B cell (primary cell): ENCODE results near the gene SLC7A6. TPM values are rescaled to one million over a fixed set of nuclear protein-coding genes. Genes with fewer than 3 reads are reported as not detected.

Experiments used
- ATAC-seq: fragments of 200-7000 bp; cut with Tn5 transposase; one replicate; pipeline ENCODE4 v1.10.0; 2021; ENCODE audit warnings: low read depth, mild to moderate bottlenecking, moderate number of reproducible peaks, moderate library complexity
- CTCF ChIA-PET: fragments of 350-600 bp; sonication (Branson Sonifier 250); formaldehyde crosslinking; loops from one replicate; lab custom pipeline; 2021; ENCODE audit warnings: antibody characterized with exemption, inconsistent platforms; lab: Charles Lee
- POLR2A ChIA-PET: fragments of 350-600 bp; sonication (Branson Sonifier 250); formaldehyde crosslinking; loops from one replicate; lab custom pipeline; 2021; ENCODE audit warnings: antibody characterized with exemption; lab: Charles Lee
- DNase-seq: peaks from one replicate; pipeline ENCODE4 v3.0.0; 2013
- H2AFZ ChIP-seq: 2 replicates; pipeline ENCODE4 v1.6.1; 2012; ENCODE audit warnings: mild to moderate bottlenecking, low read depth, low read length; ENCODE audit not compliant: insufficient read depth, poor library complexity, severe bottlenecking
- H3K27ac ChIP-seq, 2 donors: 1 replicate in 1 of 2; 2 replicates in 1 of 2; pipeline ENCODE4 v1.5.1; 2012 to 2013; ENCODE audit warnings: low read length in 2 of 2, mild to moderate bottlenecking in 2 of 2, moderate library complexity in 1 of 2
- H3K27me3 ChIP-seq, 4 experiments: fragments of 200-600 bp in 1 of 4; sonication (generic) in 1 of 4; replicated peaks in 1 of 4; 1 replicate in 2 of 4; 2 replicates in 2 of 4; pipeline versions ENCODE4 v1.6.1 to v1.7.0; 2013 to 2016; ENCODE audit warnings: low read length in 3 of 4, mild to moderate bottlenecking in 2 of 4, mixed read lengths in 1 of 4, moderate library complexity in 1 of 4; ENCODE audit not compliant: insufficient read depth in 4 of 4, control insufficient read depth in 3 of 4; ENCODE audit errors: control extremely low read depth in 1 of 4
- H3K36me3 ChIP-seq, 2 experiments: replicated peaks in 1 of 2; 1 replicate in 1 of 2; 2 replicates in 1 of 2; pipeline versions ENCODE4 v1.6.1 to v1.7.1; 2013; ENCODE audit warnings: low read length in 1 of 2; ENCODE audit not compliant: insufficient read depth in 2 of 2, control insufficient read depth in 1 of 2; ENCODE audit errors: control extremely low read depth in 1 of 2, extremely low read depth in 1 of 2
- H3K4me1 ChIP-seq, 2 donors: fragments of 200-600 bp in 1 of 2; sonication (generic) in 1 of 2; 1 replicate in 1 of 2; 2 replicates in 1 of 2; pipeline versions ENCODE4 v1.5.1 to v1.6.1; 2013 to 2017; ENCODE audit warnings: low read length in 2 of 2; ENCODE audit not compliant: control insufficient read depth in 2 of 2, insufficient read depth in 2 of 2
- H3K4me2 ChIP-seq: replicated peaks from 2 replicates; pipeline ENCODE3; 2012; ENCODE audit warnings: mild to moderate bottlenecking, low read depth, low read length; ENCODE audit not compliant: poor library complexity, severe bottlenecking
- H3K4me3 ChIP-seq, 5 experiments: fragments of 200-600 bp in 1 of 5; sonication (generic) in 1 of 5; 1 replicate in 3 of 5; 2 replicates in 2 of 5; pipeline versions ENCODE4 v1.5.1 to v1.7.0; 2011 to 2016; ENCODE audit warnings: low read length in 4 of 5, mild to moderate bottlenecking in 4 of 5, low read depth in 2 of 5, control low read depth in 1 of 5, moderate library complexity in 1 of 5; ENCODE audit not compliant: insufficient read depth in 1 of 5; ENCODE audit errors: control extremely low read depth in 1 of 5, extremely low read depth in 1 of 5
- H3K79me2 ChIP-seq: fragments of 200-600 bp; sonication (generic); one replicate; pipeline ENCODE4 v1.6.0; 2016; ENCODE audit warnings: low read length; ENCODE audit not compliant: control insufficient read depth, insufficient read depth
- H3K9ac ChIP-seq: fragments of 200-600 bp; sonication (generic); 2 replicates; pipeline ENCODE4 v1.6.1; 2017; ENCODE audit warnings: mild to moderate bottlenecking, low read length, moderate library complexity
- H3K9me3 ChIP-seq, 3 donors: one replicate each; pipeline versions ENCODE4 v1.6.1 to v1.7.1; 2013; ENCODE audit warnings: low read length in 2 of 3; ENCODE audit not compliant: control insufficient read depth in 2 of 3, insufficient read depth in 1 of 3; ENCODE audit errors: control extremely low read depth in 1 of 3
- H4K20me1 ChIP-seq: 2 replicates; pipeline ENCODE4 v1.6.0; 2012; ENCODE audit warnings: mild to moderate bottlenecking, low read length; ENCODE audit not compliant: insufficient read depth, control insufficient read depth, poor library complexity, severe bottlenecking
- H3K27ac Mint-ChIP-seq: one replicate; pipeline ENCODE4 v1.8.0; 2021; ENCODE audit warnings: mixed read lengths
- H3K27me3 Mint-ChIP-seq: one replicate; pipeline ENCODE4 v1.8.0; 2021; ENCODE audit warnings: mixed read lengths
- H3K4me1 Mint-ChIP-seq: one replicate; pipeline ENCODE4 v1.8.0; 2021; ENCODE audit warnings: mixed read lengths
- H3K4me3 Mint-ChIP-seq: one replicate; pipeline ENCODE4 v1.8.0; 2021; ENCODE audit warnings: mixed read lengths
- H3K9me3 Mint-ChIP-seq: one replicate; pipeline ENCODE4 v1.8.0; 2022; ENCODE audit warnings: mixed read lengths; ENCODE audit not compliant: insufficient read depth
- CTCF ChIP-seq: fragments of 200-600 bp; IDR thresholded peaks from one replicate; pipeline ENCODE4 v1.8.0; 2022; ENCODE audit warnings: antibody characterized with exemption, mild to moderate bottlenecking
- EZH2 ChIP-seq: IDR thresholded peaks from 2 replicates; pipeline ENCODE4 v1.6.1; 2012; ENCODE audit warnings: borderline replicate concordance, low read depth, mild to moderate bottlenecking, moderate library complexity, low read length; ENCODE audit not compliant: insufficient read depth, poor library complexity, severe bottlenecking
- WGBS: methylation state at CpG from one replicate; pipeline ENCODE4 v1.1.5; 2013; ENCODE audit warnings: missing lambda C conversion rate; ENCODE audit not compliant: insufficient coverage; 5-methylcytosine and 5-hydroxymethylcytosine counted together
- intact Hi-C: fragments of 100-400 bp; cut with micrococcal nuclease; formaldehyde crosslinking; loops from one replicate; pipeline ENCODE4 v1.10.0; 2022
- polyA plus RNA-seq: library from polyadenylated mRNA; depleted of rRNA; stranded (reverse); fragments of >200 nt; gene quantifications from 2 replicates; pipeline ENCODE4 v1.2.3, GENCODE V29; 2012
- total RNA-seq, 2 donors: library from RNA; stranded (reverse); fragments of 120-200 nt in 1 of 2; gene quantifications; 1 replicate in 1 of 2; 2 replicates in 1 of 2; pipeline versions ENCODE4 v1.2.3 to v1.2.4, GENCODE V29; 2013 to 2022

The SLC7A6 gene
- total and polyA plus RNA-seq, 2 donors (not counting 1 experiment from before 2014, with no cell fraction given) = 73.8 to 85.1 TPM

- no peak for ATAC-seq
Observed at GRCh38 chr16:68286153-68287074, 22.1 kb downstream of the SLC7A6 start.

More at GRCh38 chr16:68286153-68287074, 22.1 kb downstream of the SLC7A6 start:
- ChIA-PET CTCF (interaction anchor here (0.7 to 10.2 kb wide), 6 partner anchors 8 to 42 kb away, joined by 5 to 289 read pairs (median 10); partner anchors contain the start of genes PRMT7, SLC7A6 and SLC7A6OS), POLR2A (interaction anchor here (0.7 to 3.9 kb wide), 5 partner anchors 8 to 565 kb away, joined by 4 to 38 read pairs (median 11); partner anchors contain the start of genes PRMT7, SLC7A6 and SLC7A6OS)
- H3K4me3 Mint-ChIP-seq = peak overlapping the region; percentile 80
- peaks cover 69% of the 10 kb centered on the region for H3K79me2 ChIP-seq
- H3K4me1 Mint-ChIP-seq = peaks cover 83% of the 10 kb centered on the region
- peak overlapping the region; percentile 5 to 60 (median 39) for H3K4me3 ChIP-seq
- H3K9me3 ChIP-seq = no peaks in the 10 kb centered on the region
- peak overlapping the region; percentile 94 for H3K27ac Mint-ChIP-seq
- H4K20me1 ChIP-seq = no peaks in the 10 kb centered on the region
- H3K27ac ChIP-seq = peak overlapping the region; percentile 78 to 92
- peak overlapping the region; percentile 75 for H3K4me2 ChIP-seq
- no peaks in the 10 kb centered on the region for H3K9me3 Mint-ChIP-seq
- H2AFZ ChIP-seq = peak overlapping the region; percentile 9
- no peaks in the 10 kb centered on the region for H3K27me3 ChIP-seq
- 26% methylated on average over 6 of the region's 12 CpGs for WGBS
- no peaks in the 10 kb centered on the region for H3K27me3 Mint-ChIP-seq
- no peak for TF ChIP-seq EZH2
- no peak for TF ChIP-seq CTCF
- peaks cover 85 to 100% of the 10 kb centered on the region in 2 donors for H3K4me1 ChIP-seq
- H3K36me3 ChIP-seq = peaks cover 2 to 34% of the 10 kb centered on the region in 2 experiments
- peak; percentile 66 for DNase-seq
- H3K9ac ChIP-seq = peak overlapping the region; percentile 63
- intact Hi-C loops = loop anchor here (5.0 kb wide), 1 partner anchor 39 kb away; the partner anchor contains the start of gene PLA2G15
